GM18526 (cell line): ENCODE measurements around the gene KCNV2.

Source experiments
- POLR2A ChIP-seq: IDR thresholded peaks from 3 replicates; pipeline ENCODE4 v1.6.1; 2011; ENCODE audit not compliant: insufficient read length; ENCODE audit errors: extremely low read depth

The KCNV2 gene

GRCh38 chr9:2777454-2777853 is 60.1 kb downstream of the KCNV2 start:
- no peak for TF ChIP-seq POLR2A

DNA sequence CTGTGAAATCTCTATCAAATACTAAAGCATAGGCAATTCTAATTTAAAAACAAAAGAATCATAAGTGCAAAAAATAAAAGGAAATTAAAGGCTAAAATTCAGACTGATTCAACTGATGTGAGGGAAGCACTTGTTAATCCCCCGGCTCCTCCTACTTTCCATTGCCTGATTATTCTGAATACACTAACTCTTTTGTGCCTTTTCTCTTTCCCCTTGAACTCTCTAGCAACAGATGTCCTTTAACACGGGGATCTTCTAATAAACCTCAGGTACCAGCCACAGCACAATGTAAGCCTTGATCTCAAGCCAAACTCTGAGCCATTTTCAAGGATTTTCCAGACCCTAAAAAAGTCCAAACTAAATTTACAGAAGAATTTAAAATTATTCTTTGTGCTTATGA is 61.5 kb downstream of the KCNV2 start:
- no peak for TF ChIP-seq POLR2A
